ENCODE data around the gene RPS21.

DNA sequence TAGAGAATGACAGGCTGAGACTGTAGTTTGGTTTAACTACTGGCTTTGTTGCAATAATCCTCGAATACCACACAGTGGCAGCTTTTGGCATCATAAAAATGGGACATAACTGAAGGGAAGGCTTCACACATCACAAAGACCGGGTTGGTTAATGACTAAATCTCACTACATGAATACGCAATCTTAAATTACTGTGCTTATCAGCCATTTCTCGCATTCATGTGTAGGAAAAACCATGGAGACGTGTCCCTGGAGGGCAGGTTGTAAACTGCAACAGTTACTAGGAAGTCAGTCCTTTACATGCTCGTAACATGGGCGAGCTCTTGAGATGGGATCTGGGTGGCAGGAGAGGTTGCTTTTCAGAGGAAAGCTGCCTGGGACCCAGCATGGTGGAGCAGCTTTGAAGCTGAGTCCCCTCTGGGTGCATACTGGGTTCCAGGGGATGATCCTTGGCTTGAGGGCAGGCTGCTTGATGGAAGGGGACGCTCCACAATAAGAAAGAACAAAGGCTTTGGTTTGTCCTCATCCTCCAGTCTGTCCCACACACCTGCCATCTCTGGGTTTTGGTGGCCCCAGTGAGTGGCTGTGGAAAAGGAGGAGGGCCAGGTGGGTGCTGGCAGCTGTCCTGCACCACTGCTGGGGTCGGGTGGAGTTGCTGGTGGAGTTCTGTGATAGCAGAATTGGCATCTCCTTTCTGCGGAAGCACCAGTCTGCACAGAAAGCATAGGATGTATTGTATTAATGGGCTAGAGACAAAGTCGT, 2.1 kb downstream of the RPS21 start:
- TF ChIP-seq EP300 (IDR thresholded peaks at IDR 0.05; ENCODE audit: low read depth in 2 of 2, low read length in 2 of 2) = no peak
- TF ChIP-seq EP300 (CRISPR knock-in tag; IDR thresholded peaks at IDR 0.05; ENCODE audit: borderline replicate concordance) = no peak; the same call in 1 of the 2 replicates
- peak; percentile 91 for TF ChIP-seq RBM22 (optimal IDR thresholded peaks at IDR 0.05; ENCODE audit: low read length)
- no peak for TF ChIP-seq ZNF598 (CRISPR knock-in tag; IDR thresholded peaks at IDR 0.05; ENCODE audit: borderline replicate concordance)
- no peak for TF ChIP-seq SSRP1 (CRISPR knock-in tag; IDR thresholded peaks at IDR 0.05)
- no peak for TF ChIP-seq NR1H2 (CRISPR knock-in tag; IDR thresholded peaks at IDR 0.05; ENCODE audit: borderline replicate concordance, low read depth)
- TF ChIP-seq ZNF274 (CRISPR knock-in tag; IDR thresholded peaks at IDR 0.05) = peak; percentile 52; the same call in 1 of the 2 replicates
- no peak for TF ChIP-seq ZNF205 (CRISPR knock-in tag; IDR thresholded peaks at IDR 0.05)
- TF ChIP-seq ZBTB7B (CRISPR knock-in tag; IDR thresholded peaks at IDR 0.05) = no peak

Measured in HepG2 (cell line).